Left cardiac atrium (tissue), 4 donors: ENCODE results near the gene HCAR3. TPM values are rescaled to one million over a fixed set of nuclear protein-coding genes. Genes with fewer than 3 reads are reported as not detected.
A peak's percentile ranks its signal among the peaks of the same experiment; 100 is the strongest.
"Not testable (repeated sequence)": the region's sequence is repeated elsewhere in the genome, so short reads cannot be mapped to it uniquely, and the experiment has no call there.

Source experiments
- ATAC-seq, 2 donors: fragments of 200-7000 bp; cut with Tn5 transposase; one replicate each; pipeline ENCODE4 v1.9.1; 2020; ENCODE audit warnings: mild to moderate bottlenecking in 2 of 2, moderate library complexity in 2 of 2
- DNase-seq: peaks from one replicate; pipeline ENCODE4 v3.0.0-alpha.2; 2020
- intact Hi-C, 2 donors: fragments of 100-400 bp; cut with DNase I; formaldehyde crosslinking; loops; one replicate each; pipeline versions ENCODE4 v1.14.1 to v1.15.1; 2022 to 2023
- total RNA-seq, 2 donors: library from RNA; stranded (reverse); fragmentation: NEBNext Ultra II Directional; extraction: Animal tissue kit (Norgen Biotek cat#: 25700); gene quantifications; one replicate each; pipeline ENCODE4 v1.2.1, GENCODE V29; 2021
- donor health status: DM: no; HTN: yes; CAD: no.
- donor health status: DM: no; HTN: yes; CAD: no; lungs with severe emphysema.
- donor health status: DM: yes; HTN: yes; CAD: no.
- donor health status: Dilated cardiomyopathy.

HCAR3 gene
- total RNA-seq, 2 donors from 2014 or later = 0.29 to 1.4 TPM

DNA sequence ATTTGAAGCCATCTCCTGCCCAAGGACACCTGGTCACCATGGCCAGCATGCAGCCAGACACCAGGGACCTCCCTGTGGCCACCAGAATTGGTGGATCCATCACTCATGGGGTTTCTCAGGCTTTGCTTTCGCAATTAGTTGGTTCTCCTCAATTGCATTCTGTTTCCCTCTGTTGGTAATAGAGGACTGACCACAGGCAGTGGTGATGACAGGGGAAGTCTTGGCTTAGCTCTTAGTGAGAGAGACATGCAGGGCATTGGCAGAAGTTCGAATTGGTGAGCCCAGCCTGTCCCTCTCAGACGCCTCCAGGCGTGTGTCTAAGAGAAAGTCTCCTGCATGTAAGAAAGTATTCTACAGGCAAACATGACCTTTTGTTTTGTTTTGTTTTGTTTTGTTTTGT is 34.8 kb downstream of the HCAR3 start:
- ATAC-seq (peak in 1 of 2 donors; percentile 80), DNase-seq (no peak)
- intact Hi-C loops = no loop called here

GRCh38 chr12:122680989-122681388 is 35.6 kb downstream of the HCAR3 start:
- DNase-seq, ATAC-seq, intact Hi-C loops: not testable (repeated sequence)

GRCh38 chr12:122676781-122677180 is 39.8 kb downstream of the HCAR3 start:
- ATAC-seq, intact Hi-C loops, DNase-seq: not testable (repeated sequence)

DNA sequence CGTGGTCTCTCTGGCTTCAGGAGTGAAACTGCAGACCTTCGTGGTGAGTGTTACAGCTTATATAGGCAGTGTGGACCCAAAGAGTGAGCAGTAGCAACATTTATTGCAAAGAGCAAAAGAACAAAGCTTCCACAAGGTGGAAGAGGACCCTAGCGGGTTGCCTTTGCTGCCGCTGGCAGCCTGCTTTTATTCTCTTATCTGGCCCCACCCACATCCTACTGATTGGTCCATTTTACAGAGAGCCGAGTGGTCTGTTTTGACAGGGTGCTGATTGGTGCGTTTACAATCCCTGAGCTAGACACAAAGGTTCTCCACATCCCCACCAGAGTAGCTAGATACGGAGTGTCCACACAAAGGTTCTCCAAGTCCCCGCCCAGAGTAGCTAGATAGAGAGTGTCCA is 40.6 kb downstream of the HCAR3 start:
- ATAC-seq, intact Hi-C loops, DNase-seq: not testable (repeated sequence)

DNA sequence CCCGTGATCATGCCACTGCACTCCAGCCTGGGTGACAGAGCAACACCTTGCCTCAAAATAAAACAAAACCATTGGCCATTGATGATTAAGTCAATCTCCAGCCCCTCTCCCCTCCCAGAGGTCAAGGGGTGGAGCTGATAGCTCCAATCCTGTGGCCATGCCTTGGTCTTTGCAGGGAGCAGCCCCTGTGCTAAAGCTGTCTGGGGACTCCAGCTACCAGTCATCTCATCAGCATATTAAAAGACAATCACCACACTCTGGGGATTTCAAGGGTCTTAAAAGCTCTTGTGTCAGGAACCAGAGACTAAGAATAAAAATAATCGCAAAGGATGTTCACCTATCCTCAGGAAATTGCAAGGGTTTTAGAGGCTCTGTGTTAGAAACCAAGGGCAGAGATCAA is 44.1 kb downstream of the HCAR3 start:
- DNase-seq (no peak), ATAC-seq (no peak)
- intact Hi-C loops = no loop called here

- intact Hi-C loops = no loop called here
- no peak for DNase-seq
- peak in 1 of 2 donors; percentile 49 for ATAC-seq
These were observed 47.1 kb downstream of the HCAR3 start for GRCh38 chr12:122669397-122670070.

GRCh38 chr12:122668268-122668667 is 48.3 kb downstream of the HCAR3 start:
- intact Hi-C loops = no loop called here
- ATAC-seq (no peak), DNase-seq (no peak)

DNA sequence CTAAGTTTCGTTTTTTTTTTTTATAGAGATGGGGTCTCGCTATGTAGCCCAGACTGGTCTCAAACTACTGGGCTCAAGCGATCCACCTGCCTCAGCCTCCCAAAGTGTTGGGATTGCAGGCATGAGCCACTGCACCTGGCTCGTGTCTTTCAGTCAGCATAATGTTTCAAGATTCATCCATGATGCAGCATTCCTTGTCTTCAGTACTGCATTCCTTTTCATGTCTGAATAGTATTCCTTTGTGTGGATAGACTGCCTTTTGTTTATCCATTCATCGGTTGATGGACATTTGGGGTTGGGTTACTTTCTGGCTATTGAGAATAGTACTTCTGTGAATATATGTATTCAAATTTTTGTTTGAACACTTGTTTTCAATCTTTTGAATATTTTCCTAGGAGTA is 50.9 kb downstream of the HCAR3 start:
- ATAC-seq (no peak), DNase-seq (no peak)
- intact Hi-C loops = no loop called here

DNA sequence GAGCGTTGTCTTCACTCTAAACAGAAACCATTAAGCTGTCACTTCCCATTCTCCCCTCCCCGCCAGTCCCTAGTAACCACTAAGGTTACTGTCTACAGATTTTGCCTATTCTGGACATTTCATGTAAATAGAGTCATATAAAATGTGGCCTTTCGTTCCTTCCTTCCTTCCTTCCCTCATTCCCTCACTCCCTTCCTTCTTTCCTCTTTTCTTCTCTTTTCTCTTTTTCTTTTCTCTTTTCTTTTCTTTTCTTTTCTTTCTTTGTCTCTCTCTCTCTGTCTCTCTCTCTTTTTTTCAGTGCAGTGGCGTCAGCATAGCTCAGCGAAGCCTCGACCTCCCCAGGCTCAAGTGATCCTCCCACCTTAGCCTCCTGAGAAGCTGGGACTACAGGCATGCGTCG is 51.3 kb downstream of the HCAR3 start:
- ATAC-seq (no peak), DNase-seq (no peak)
- intact Hi-C loops = no loop called here

Other genes starting within 250 kb of the HCAR3 start
- 10 to 100 TPM; 10.9 to 11.5 TPM for gene ZCCHC8, start 215.9 kb downstream of the HCAR3 start, total RNA-seq
- 10 to 100 TPM; 35.8 to 43.8 TPM for gene RSRC2, start 189.9 kb downstream of the HCAR3 start, total RNA-seq
- 1 to 10 TPM; 4.1 to 5.7 TPM for gene KNTC1, start 189.6 kb downstream of the HCAR3 start, total RNA-seq
- gene HCAR2, start 13.5 kb downstream of the HCAR3 start, total RNA-seq = 1 to 10 TPM; 3.3 to 4.4 TPM
- gene HCAR1, start 14.0 kb upstream of the HCAR3 start, total RNA-seq = 1 to 10 TPM in 1 of 2 donors, under 1 TPM in 1; 0.50 to 1.4 TPM
- gene DENR, start 36.0 kb upstream of the HCAR3 start, total RNA-seq = 10 to 100 TPM; 22.9 to 26.5 TPM
- under 1 TPM; 0.74 to 0.81 TPM for gene CCDC62, start 57.8 kb upstream of the HCAR3 start, total RNA-seq
- 10 to 100 TPM; 24.9 to 38.9 TPM for gene HIP1R, start 118.6 kb upstream of the HCAR3 start, total RNA-seq
- 10 to 100 TPM; 20.5 to 22.7 TPM for gene VPS37B, start 179.3 kb upstream of the HCAR3 start, total RNA-seq
- 1 to 10 TPM; 5.7 to 5.8 TPM for gene ABCB9, start 249.7 kb upstream of the HCAR3 start, total RNA-seq